HepG2 (cell line): ENCODE measurements around the gene PDGFA. TPM values are rescaled to one million over a fixed set of nuclear protein-coding genes. Genes with fewer than 3 reads are reported as not detected.

Source experiments
- ATAD3A ChIP-seq: sonication (generic); formaldehyde crosslinking; IDR thresholded peaks from 2 replicates; pipeline ENCODE4 v1.4.0; 2020; ENCODE audit warnings: missing genetic modification reagents
- ATF7-NPFF ChIP-seq: sonication (generic); formaldehyde crosslinking; IDR thresholded peaks from 2 replicates; pipeline ENCODE4 v1.8.1; 2023; ENCODE audit warnings: mild to moderate bottlenecking, low read depth, missing genetic modification reagents, moderate library complexity
- CREB1 ChIP-seq, 2 experiments: fragments of 450-650 bp in 1 of 2; IDR thresholded peaks; 2 replicates each; pipeline ENCODE4 v1.6.1; 2016 to 2017; ENCODE audit warnings: control low read depth in 1 of 2, mild to moderate bottlenecking in 1 of 2, missing compliant biosample characterization in 1 of 2, missing genetic modification characterization in 1 of 2
- CREM ChIP-seq, 2 experiments: sonication (generic) in 1 of 2; formaldehyde crosslinking in 1 of 2; IDR thresholded peaks; 2 replicates each; pipeline versions ENCODE4 v1.4.0 to v1.6.1; 2016 to 2020; ENCODE audit warnings: antibody characterized with exemption in 1 of 2, mild to moderate bottlenecking in 1 of 2, missing genetic modification reagents in 1 of 2
- GFI1 ChIP-seq: sonication (generic); formaldehyde crosslinking; IDR thresholded peaks from 2 replicates; pipeline ENCODE4 v1.5.0; 2020; ENCODE audit warnings: missing genetic modification reagents, mild to moderate bottlenecking, borderline replicate concordance
- HDAC6 ChIP-seq: fragments of 200-600 bp; sonication (generic); IDR thresholded peaks from 2 replicates; pipeline ENCODE4 v1.7.0; 2017; ENCODE audit warnings: mild to moderate bottlenecking, antibody characterized with exemption, low read length, low read depth
- HOXA3 ChIP-seq: sonication (generic); formaldehyde crosslinking; IDR thresholded peaks from 2 replicates; pipeline ENCODE4 v1.5.0; 2020; ENCODE audit warnings: missing genetic modification reagents
- HOXA7 ChIP-seq: sonication (generic); formaldehyde crosslinking; IDR thresholded peaks from 2 replicates; pipeline ENCODE4 v1.8.1; 2022; ENCODE audit warnings: mild to moderate bottlenecking, missing genetic modification reagents, moderate library complexity
- MED8 ChIP-seq: sonication (generic); formaldehyde crosslinking; IDR thresholded peaks from 2 replicates; pipeline ENCODE4 v1.8.1; 2023; ENCODE audit warnings: mild to moderate bottlenecking, missing genetic modification reagents; ENCODE audit not compliant: insufficient replicate concordance
- NCOA2 ChIP-seq: sonication (generic); formaldehyde crosslinking; IDR thresholded peaks from 2 replicates; pipeline ENCODE4 v1.8.0; 2022; ENCODE audit warnings: inconsistent platforms
- NFIB ChIP-seq: sonication (generic); formaldehyde crosslinking; IDR thresholded peaks from 2 replicates; pipeline ENCODE4 v1.9.0; 2021; ENCODE audit warnings: missing genetic modification reagents, mild to moderate bottlenecking, borderline replicate concordance
- NR1H2 ChIP-seq: sonication (generic); formaldehyde crosslinking; IDR thresholded peaks from 2 replicates; pipeline ENCODE4 v1.8.1; 2022; ENCODE audit warnings: low read depth, missing genetic modification reagents, borderline replicate concordance
- NR2C2 ChIP-seq: sonication (generic); formaldehyde crosslinking; IDR thresholded peaks from 2 replicates; pipeline ENCODE4 v1.4.0; 2020; ENCODE audit warnings: missing genetic modification reagents, mild to moderate bottlenecking, moderate library complexity, borderline replicate concordance
- PCBP1 ChIP-seq: fragments of 200-400 bp; formaldehyde crosslinking; IDR thresholded peaks from 2 replicates; pipeline ENCODE4 v1.6.1; 2017; ENCODE audit warnings: mild to moderate bottlenecking, low read depth, low read length, borderline replicate concordance
- PRDM15 ChIP-seq: sonication (generic); formaldehyde crosslinking; IDR thresholded peaks from 2 replicates; pipeline ENCODE4 v1.4.0; 2020; ENCODE audit warnings: missing genetic modification reagents
- RXRB ChIP-seq: IDR thresholded peaks from 2 replicates; pipeline ENCODE4 v1.6.1; 2016; ENCODE audit warnings: borderline replicate concordance, missing genetic modification reagents, missing compliant biosample characterization
- U2AF2 ChIP-seq: fragments of 200-400 bp; formaldehyde crosslinking; IDR thresholded peaks from 2 replicates; pipeline ENCODE4 v1.6.1; 2017; ENCODE audit warnings: low read depth, mild to moderate bottlenecking, low read length
- XBP1 ChIP-seq: sonication (generic); formaldehyde crosslinking; IDR thresholded peaks from 2 replicates; pipeline ENCODE4 v1.5.0; 2020; ENCODE audit warnings: missing genetic modification reagents
- YY1 ChIP-seq: IDR thresholded peaks from 2 replicates; pipeline ENCODE4 v1.6.1; 2011; ENCODE audit warnings: low read length, low read depth, moderate library complexity, mild to moderate bottlenecking; ENCODE audit not compliant: insufficient read depth, insufficient replicate concordance
- ZFX ChIP-seq: sonication (generic); formaldehyde crosslinking; IDR thresholded peaks from 2 replicates; pipeline ENCODE4 v1.4.0; 2020; ENCODE audit warnings: mild to moderate bottlenecking, low read depth, missing genetic modification reagents, moderate library complexity
- ZNF530 ChIP-seq: sonication (generic); formaldehyde crosslinking; IDR thresholded peaks from 2 replicates; pipeline ENCODE4 v1.5.0; 2020; ENCODE audit warnings: low read depth, mild to moderate bottlenecking, missing genetic modification reagents
- ZSCAN31 ChIP-seq: sonication (generic); formaldehyde crosslinking; IDR thresholded peaks from 2 replicates; pipeline ENCODE4 v1.5.0; 2020; ENCODE audit warnings: low read depth, mild to moderate bottlenecking, missing genetic modification reagents
- polyA plus RNA-seq, 8 experiments: library from polyadenylated mRNA; depleted of rRNA in 3 of 8; stranded (reverse) in 7 of 8; unstranded in 1 of 8; fragments of >200 nt; fragmentation: Illumina TruSeq in 4 of 8; extraction: Trizol in 4 of 8; gene quantifications; 2 replicates each; pipeline versions ENCODE4 v1.2.1 to v1.2.3, GENCODE V29; 2011 to 2016; ENCODE audit warnings: low read depth in 4 of 8, missing spikeins in 1 of 8, mixed read lengths in 1 of 8; ENCODE audit not compliant: insufficient read depth in 1 of 8
- total RNA-seq, 5 experiments: library from RNA; depleted of rRNA; stranded (reverse); fragments of >200 nt; fragmentation: Illumina TruSeq; extraction: Trizol; gene quantifications; 2 replicates each; pipeline ENCODE4 v1.2.3, GENCODE V29; 2016; ENCODE audit warnings: low read depth in 1 of 5
- TF ChIP-seq, protein P1 (sequence below): IDR thresholded peaks from 2 replicates; pipeline ENCODE4 v1.6.1; 2016; ENCODE audit warnings: control low read depth

PDGFA gene
- total and polyA plus RNA-seq, 2 of the 13 experiments (the other 11 are each of a cell fraction or from before 2014, with no cell fraction given), result 1.5 to 3.4 TPM

GRCh38 chr7:516606-517456, 2.8 kb downstream of the PDGFA start (continued):
- no peak for TF ChIP-seq ATF7-NPFF (CRISPR knock-in tag)
- no peak for TF ChIP-seq HOXA7 (CRISPR knock-in tag)
- TF ChIP-seq NCOA2 (CRISPR knock-in tag), result no peak
- no peak for TF ChIP-seq PCBP1
- TF ChIP-seq ZNF530 (CRISPR knock-in tag), result no peak
- no peak for TF ChIP-seq YY1
- TF ChIP-seq RXRB, result no peak
- no peak for TF ChIP-seq HOXA3 (CRISPR knock-in tag)
- TF ChIP-seq, protein P1, sequence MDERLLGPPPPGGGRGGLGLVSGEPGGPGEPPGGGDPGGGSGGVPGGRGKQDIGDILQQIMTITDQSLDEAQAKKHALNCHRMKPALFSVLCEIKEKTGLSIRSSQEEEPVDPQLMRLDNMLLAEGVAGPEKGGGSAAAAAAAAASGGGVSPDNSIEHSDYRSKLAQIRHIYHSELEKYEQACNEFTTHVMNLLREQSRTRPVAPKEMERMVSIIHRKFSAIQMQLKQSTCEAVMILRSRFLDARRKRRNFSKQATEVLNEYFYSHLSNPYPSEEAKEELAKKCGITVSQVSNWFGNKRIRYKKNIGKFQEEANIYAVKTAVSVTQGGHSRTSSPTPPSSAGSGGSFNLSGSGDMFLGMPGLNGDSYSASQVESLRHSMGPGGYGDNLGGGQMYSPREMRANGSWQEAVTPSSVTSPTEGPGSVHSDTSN (CRISPR knock-in tag), result no peak
- peak; percentile 46 for TF ChIP-seq ZFX (CRISPR knock-in tag)
- TF ChIP-seq GFI1 (CRISPR knock-in tag), result no peak
- no peak for TF ChIP-seq U2AF2
- TF ChIP-seq PRDM15, result 0 out of 2 replicates have a peak, but pooled peaks have one; percentile 18
- no peak for TF ChIP-seq ZSCAN31 (CRISPR knock-in tag)
- TF ChIP-seq XBP1 (CRISPR knock-in tag), result no peak
- no peak for TF ChIP-seq NR1H2 (CRISPR knock-in tag)
- no peak for TF ChIP-seq CREM (IDR thresholded peaks at IDR 0.05)
- TF ChIP-seq CREM (CRISPR knock-in tag; IDR thresholded peaks at IDR 0.05), result no peak
- no peak for TF ChIP-seq NFIB (CRISPR knock-in tag)
- no peak for TF ChIP-seq ATAD3A (CRISPR knock-in tag)
- TF ChIP-seq NR2C2 (CRISPR knock-in tag), result no peak
- no peak for TF ChIP-seq MED8 (CRISPR knock-in tag)
- TF ChIP-seq CREB1 (IDR thresholded peaks at IDR 0.05), result no peak
- TF ChIP-seq CREB1 (CRISPR knock-in tag; IDR thresholded peaks at IDR 0.05), result no peak
- no peak for TF ChIP-seq HDAC6
